DMS79 treated with DMSO at 0.1 percent for 48 hours (cell line): Measurements from ENCODE around the gene CASKIN2.
"Not testable (repeated sequence)": the region's sequence is repeated elsewhere in the genome, so short reads cannot be mapped to it uniquely, and the experiment has no call there.

ENCODE experiments used
- DNase-seq: peaks from one replicate; lab custom pipeline; 2025; lab: John Stamatoyannopoulos, UW

The CASKIN2 gene

GRCh38 chr17:75490953-75491649, 24.2 kb downstream of the CASKIN2 start:
- no peak for DNase-seq

GRCh38 chr17:75490173-75490743, 25.1 kb downstream of the CASKIN2 start:
- no peak for DNase-seq

DNA sequence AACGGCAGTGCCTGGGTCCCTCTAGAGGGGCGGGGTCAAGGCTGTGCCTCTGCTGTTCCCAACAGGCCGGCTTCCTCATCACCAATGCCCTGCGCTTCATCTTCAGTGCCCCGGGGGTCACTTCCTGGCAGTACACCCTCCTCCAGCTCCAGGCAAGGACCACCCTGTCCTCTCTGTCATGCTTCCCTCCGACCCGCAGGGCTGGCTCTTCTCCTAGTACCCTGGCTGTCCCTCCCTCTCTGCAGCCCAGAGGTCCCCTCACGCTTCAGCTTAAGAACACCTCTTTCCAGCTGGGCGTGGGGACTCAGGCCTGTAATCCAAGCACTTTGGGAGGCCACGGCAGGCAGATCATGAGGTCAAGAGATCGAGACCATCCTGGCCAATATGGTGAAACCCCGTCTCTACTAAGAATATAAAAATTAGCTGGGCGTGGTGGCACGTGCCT, 25.8 kb downstream of the CASKIN2 start:
- DNase-seq = no peak

DNA sequence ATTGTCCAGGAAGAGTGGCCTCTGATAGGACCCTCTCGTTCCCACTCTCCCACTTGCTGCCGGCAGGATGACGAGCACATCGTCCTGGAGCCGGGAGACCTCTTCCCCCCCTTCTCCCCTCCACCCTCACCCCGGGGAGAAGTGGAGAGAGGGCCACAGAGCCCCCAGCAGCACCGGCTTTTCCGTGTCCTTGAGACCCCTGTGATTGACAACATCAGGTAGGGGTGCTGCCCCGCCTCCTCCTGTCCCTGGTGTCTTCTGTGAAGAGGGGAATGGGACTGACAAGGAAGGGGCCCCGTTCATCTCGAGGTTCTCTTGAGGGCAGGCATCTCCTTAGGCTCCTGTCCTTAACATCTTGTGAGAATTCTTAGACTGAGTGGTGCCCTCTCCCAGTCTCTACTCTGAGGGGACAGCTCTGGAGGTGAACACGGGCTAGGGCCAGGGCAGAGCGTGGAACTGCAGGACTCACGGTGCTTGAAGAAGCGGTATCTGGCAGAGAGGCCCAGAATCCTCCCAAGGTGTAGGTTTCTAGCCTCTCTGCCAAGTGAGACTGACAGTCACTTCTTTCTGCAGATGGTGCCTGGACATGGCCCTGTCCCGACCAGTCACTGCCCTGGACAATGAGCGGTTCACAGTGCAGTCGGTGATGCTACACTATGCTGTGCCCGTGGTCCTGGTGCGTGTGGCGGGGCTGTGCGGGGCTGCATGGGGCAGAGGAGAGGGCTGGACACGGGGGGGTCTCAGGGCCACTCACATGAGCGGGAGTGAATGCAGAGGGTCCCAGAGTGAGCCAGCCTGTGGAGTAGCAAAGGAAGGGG, 26.4 kb downstream of the CASKIN2 start:
- no peak for DNase-seq

- DNase-seq = no peak
These were observed 27.8 kb downstream of the CASKIN2 start for GRCh38 chr17:75487351-75488070.

GRCh38 chr17:75486951-75487350, 28.4 kb downstream of the CASKIN2 start:
- DNase-seq = no peak

GRCh38 chr17:75486151-75486550, 29.2 kb downstream of the CASKIN2 start:
- DNase-seq = no peak

DNA sequence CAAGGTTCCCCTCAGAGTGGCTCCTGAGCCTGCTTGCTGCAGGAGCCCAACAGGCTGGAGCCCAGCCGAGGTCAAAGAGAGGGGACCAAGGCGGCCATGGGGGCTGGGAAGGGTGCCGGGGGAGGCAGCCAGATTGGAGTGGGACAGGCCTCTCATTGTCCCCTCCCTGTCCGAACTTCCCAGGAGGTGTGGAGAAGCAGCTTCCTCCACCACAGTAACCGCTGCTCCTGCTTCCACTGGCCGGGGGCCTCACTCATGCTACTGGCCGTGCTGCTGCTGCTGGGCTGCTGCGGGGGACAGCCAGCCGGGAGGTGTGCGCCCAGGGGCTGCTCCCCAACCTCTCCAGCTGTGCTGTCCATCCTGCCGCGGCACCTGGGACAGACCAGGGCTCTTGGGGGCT, 29.6 kb downstream of the CASKIN2 start:
- DNase-seq = no peak

DNA sequence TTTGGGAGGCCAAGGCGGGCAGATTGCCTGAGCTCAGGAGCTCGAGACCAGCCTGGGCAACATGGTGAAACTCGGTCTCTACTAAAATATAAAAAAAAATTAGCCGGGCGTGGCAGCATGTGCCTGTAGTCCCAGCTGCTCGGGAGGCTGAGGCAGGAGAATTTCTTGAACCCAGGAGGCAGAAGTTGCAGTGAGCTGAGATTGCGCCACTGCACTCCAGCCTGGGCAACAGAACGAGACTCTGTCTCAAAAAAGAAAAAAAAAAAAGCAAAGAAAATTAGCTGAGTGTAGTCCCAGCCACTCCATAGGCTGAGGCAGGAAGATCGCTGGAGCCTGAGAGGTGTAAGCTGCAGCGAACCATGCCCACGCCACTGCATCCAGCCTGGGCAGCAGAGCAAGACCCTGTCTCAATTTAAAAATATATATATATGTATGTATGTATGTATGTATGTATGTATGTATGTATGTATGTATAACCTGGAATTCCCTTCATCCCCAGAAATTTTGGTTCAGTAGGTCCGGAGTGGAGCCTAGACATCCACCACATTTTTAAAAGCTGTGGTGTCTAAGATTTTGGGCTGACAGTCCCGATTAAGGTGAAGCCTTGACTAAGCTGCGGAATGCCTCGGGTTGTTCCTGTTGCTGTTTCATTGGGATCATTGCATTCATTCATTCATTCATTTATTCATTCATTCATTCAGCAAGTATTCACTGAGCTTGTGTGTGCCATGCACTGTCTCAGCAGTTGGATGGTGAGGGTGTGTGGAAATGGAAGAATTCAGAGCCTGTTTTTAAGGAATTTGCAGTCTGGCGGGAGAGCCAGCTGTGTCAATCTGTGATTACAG, 33.0 kb downstream of the CASKIN2 start:
- no peak for DNase-seq

GRCh38 chr17:75481194-75482068, 33.9 kb downstream of the CASKIN2 start:
- DNase-seq = no peak

DNA sequence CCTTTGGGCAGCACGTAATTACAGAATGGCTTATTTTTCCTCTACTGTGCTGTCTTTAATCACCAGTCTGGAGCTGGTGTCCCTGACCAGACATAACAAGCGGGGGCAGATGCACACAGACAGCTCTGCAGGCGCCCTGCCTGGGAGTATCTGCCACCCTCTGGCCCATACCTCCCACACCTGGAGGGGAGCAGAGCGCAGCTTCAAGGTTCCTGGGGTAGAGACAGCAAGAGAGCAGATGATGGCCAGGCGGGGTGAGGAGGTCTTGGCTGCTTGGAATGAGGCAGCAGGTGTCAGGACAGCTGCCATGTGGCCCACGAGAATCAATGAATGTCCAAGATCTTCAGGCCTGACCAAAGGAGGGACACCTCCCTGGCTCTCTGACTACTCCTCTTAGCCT, 35.1 kb downstream of the CASKIN2 start:
- no peak for DNase-seq

GRCh38 chr17:75478508-75478907, 36.8 kb downstream of the CASKIN2 start:
- no peak for DNase-seq

DNA sequence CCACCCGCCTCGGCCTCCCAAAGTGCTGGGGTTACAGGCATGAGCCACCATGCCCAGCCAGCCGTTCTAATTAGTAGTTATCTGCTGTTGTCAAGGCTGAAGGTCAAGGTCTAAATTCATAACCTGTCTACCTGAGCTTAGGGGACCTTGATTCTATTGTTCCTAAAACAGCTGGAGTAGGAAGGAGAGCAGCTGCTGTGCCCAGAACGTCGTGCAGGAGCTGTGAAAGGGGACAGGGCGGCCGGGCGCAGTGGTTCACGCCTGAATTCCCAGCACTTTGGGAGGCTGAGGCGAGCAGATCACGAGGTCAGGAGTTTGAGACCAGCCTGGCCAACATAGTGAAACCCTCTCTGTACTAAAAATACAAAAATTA, 37.9 kb downstream of the CASKIN2 start:
- DNase-seq = not testable (repeated sequence)

DNA sequence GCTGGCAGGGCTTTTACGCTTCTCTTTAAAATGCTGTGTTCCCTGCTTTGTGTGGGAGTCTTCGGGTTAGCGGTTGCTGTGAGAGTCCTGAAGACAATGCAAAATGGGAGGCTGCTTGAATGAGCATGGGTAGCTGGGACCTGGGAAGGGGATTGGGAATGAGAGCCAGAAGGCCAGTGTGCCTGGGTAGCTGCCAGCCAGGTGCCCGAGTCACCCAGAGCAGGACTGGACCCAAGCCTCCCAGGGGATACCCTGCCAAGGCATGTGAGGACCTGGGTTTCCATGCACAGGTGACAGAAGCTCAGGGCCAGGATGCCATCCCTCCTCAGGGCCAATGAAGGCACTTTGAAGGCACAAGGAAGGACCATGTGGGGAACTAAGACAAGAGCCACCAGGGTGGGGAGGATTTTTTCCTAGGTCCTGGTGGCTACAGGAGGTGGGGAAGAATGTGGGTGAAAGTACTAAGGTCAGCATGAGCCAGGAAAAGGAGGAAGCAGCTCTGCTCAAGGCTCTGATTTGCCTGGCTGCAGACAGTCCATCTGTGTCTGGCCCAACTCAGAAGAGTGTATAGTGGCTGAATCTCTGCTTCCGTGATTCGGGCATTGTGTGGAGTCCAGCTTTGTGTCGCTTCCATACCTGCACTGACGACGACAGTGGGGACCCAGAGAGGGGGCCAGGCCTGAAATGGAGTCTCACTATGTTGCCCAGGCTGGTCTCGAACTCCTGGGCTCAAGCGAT, 38.4 kb downstream of the CASKIN2 start:
- no peak for DNase-seq

DNA sequence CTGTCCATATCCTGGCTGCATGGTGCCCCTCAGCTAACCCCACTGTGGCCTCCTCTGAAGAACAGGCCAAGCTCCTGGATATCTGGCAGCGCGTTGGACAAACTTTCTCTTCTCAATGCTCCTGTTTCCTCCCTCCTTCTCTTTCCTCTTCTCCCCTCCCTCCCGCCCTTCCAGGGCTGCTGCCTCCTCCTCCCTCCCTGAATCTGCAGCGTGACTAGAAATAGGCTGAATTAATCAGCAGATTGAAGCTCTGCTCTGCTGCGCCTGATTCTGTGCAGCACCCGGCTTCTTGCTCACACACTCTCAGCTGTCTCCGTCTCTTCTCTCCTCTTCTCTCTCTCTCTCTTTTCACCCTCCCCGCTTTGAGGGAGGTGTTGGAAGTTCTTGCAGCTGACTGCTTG, 39.1 kb downstream of the CASKIN2 start:
- no peak for DNase-seq

- DNase-seq = no peak
These were observed 39.5 kb downstream of the CASKIN2 start for GRCh38 chr17:75475851-75476250.

DNA sequence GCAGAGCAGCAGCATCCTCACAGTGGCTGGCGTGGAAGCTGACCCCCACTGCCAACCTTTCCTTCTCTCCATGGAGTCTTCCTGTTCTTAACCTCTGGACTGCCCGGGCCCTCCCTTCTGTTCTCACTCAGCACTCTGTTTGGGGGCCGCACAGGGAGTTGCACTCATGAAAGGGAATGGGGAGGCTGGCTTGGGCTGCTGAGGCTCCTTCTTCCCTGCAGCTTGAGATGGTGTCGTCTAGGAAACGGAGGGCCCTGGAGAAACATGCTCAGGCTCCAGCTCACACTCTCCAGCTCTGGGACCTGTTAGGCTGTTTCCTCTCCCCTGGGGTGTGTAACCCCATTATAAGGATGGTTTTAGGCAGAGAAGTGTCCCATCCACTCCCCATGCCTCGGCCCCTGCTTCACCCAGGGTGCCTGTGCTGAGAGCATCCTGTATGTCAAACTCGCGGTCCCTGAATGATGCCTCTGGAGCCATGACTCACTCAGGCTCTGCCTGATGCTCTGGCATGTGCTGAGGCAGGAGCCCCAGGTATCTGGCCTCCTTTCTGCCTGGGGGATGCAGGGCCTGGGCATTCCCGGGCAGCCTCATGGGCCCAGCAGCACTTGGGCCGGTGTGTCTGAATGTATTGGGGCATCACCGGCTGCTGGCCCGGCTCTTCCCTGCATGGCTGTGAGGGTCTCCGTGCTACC, 40.0 kb downstream of the CASKIN2 start:
- no peak for DNase-seq

- DNase-seq = no peak
These were observed 40.6 kb downstream of the CASKIN2 start for GRCh38 chr17:75474736-75475135.

- DNase-seq = no peak
These were observed 42.1 kb downstream of the CASKIN2 start for GRCh38 chr17:75473246-75473645.
